ENCODE data around the gene ADCY7. TPM values are rescaled to one million over a fixed set of nuclear protein-coding genes. Genes with fewer than 3 reads are reported as not detected.

The ADCY7 gene
- total RNA-seq, 1 donor from 2014 or later, result 30.3 TPM

- Histone ChIP-seq H3K27ac (ENCODE audit: low read depth, low read length) (no peak overlapping the region), H2AFZ (ENCODE audit: low read depth, low read length) (no peak overlapping the region), H3K36me3 (ENCODE audit: insufficient read depth, low read length) (peaks cover 18% of the 10 kb centered on the region), H3K4me3 (ENCODE audit: insufficient read depth, low read depth, low read length) (no peak overlapping the region), H3K79me2 (ENCODE audit: insufficient read depth, low read length) (no peaks in the 10 kb centered on the region), H3K4me1 (ENCODE audit: insufficient read depth, low read length) (no peaks in the 10 kb centered on the region), H4K20me1 (ENCODE audit: insufficient read depth, low read length) (peaks cover 17% of the 10 kb centered on the region), H3K4me2 (ENCODE audit: low read length) (no peak overlapping the region), H3K27me3 (ENCODE audit: insufficient read depth, low read length) (no peaks in the 10 kb centered on the region), H3K9ac (ENCODE audit: low read length) (no peak overlapping the region), H3K9me3 (ENCODE audit: insufficient read depth, low read depth, low read length) (no peaks in the 10 kb centered on the region)
- H3K4me3 Mint-ChIP-seq (ENCODE audit: unreplicated experiment), result no peak overlapping the region
- H3K9me3 Mint-ChIP-seq (ENCODE audit: unreplicated experiment), result no peaks in the 10 kb centered on the region
- peaks cover 14% of the 10 kb centered on the region for H3K36me3 Mint-ChIP-seq (ENCODE audit: low read depth, unreplicated experiment)
- peaks cover 10% of the 10 kb centered on the region for H3K4me1 Mint-ChIP-seq (ENCODE audit: low read depth, unreplicated experiment)
- DNase-seq (ENCODE audit: low read depth) (no peak), FAIRE-seq (no peak)
- H3K27me3 Mint-ChIP-seq (ENCODE audit: low read depth, unreplicated experiment), result no peaks in the 10 kb centered on the region
- TF ChIP-seq CTCF (IDR thresholded peaks at IDR 0.05; ENCODE audit: insufficient read depth, low read depth, low read length) (no peak), EZH2 (IDR thresholded peaks at IDR 0.05; ENCODE audit: insufficient read depth, low read length) (no peak)
- H3K27ac Mint-ChIP-seq (ENCODE audit: unreplicated experiment), result no peak overlapping the region
Measured at GRCh38 chr16:50329446-50330189, 63.3 kb downstream of the ADCY7 start.

DNA sequence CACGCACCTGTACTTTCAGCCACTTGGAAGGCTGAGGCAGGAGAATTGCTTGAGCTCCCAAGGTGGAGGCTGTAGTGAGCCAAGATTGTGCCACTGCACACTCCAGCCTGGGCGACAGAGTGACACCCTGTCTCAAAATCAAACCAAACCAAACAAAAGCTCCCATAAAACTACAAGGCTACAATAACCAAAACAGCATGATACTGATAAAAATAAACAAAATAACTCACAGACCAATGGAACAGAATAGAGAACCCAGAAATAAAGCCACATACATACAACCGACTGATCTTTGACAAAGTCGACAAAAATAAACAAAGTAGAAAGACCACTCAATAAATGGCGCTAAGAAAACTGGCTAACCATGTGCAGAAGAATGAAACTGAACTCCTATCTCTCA lies 65.2 kb downstream of the ADCY7 start:
- no peaks in the 10 kb centered on the region for H3K27me3 Mint-ChIP-seq (ENCODE audit: low read depth, unreplicated experiment)
- peaks cover 14% of the 10 kb centered on the region for H3K36me3 Mint-ChIP-seq (ENCODE audit: low read depth, unreplicated experiment)
- TF ChIP-seq CTCF (IDR thresholded peaks at IDR 0.05; ENCODE audit: insufficient read depth, low read depth, low read length) (no peak), EZH2 (IDR thresholded peaks at IDR 0.05; ENCODE audit: insufficient read depth, low read length) (no peak)
- Histone ChIP-seq H3K79me2 (ENCODE audit: insufficient read depth, low read length) (no peaks in the 10 kb centered on the region), H3K36me3 (ENCODE audit: insufficient read depth, low read length) (peaks cover 12% of the 10 kb centered on the region), H2AFZ (ENCODE audit: low read depth, low read length) (no peak overlapping the region), H3K27ac (ENCODE audit: low read depth, low read length) (no peak overlapping the region), H4K20me1 (ENCODE audit: insufficient read depth, low read length) (peaks cover 16% of the 10 kb centered on the region), H3K9me3 (ENCODE audit: insufficient read depth, low read depth, low read length) (no peaks in the 10 kb centered on the region), H3K9ac (ENCODE audit: low read length) (no peak overlapping the region), H3K4me2 (ENCODE audit: low read length) (no peak overlapping the region), H3K4me3 (ENCODE audit: insufficient read depth, low read depth, low read length) (no peak overlapping the region), H3K27me3 (ENCODE audit: insufficient read depth, low read length) (no peaks in the 10 kb centered on the region), H3K4me1 (ENCODE audit: insufficient read depth, low read length) (no peaks in the 10 kb centered on the region)
- H3K4me1 Mint-ChIP-seq (ENCODE audit: low read depth, unreplicated experiment), result peaks cover 17% of the 10 kb centered on the region
- no peak overlapping the region for H3K27ac Mint-ChIP-seq (ENCODE audit: unreplicated experiment)
- no peak overlapping the region for H3K4me3 Mint-ChIP-seq (ENCODE audit: unreplicated experiment)
- no peak for FAIRE-seq
- DNase-seq (ENCODE audit: low read depth), result no peak
- no peaks in the 10 kb centered on the region for H3K9me3 Mint-ChIP-seq (ENCODE audit: unreplicated experiment)

DNA sequence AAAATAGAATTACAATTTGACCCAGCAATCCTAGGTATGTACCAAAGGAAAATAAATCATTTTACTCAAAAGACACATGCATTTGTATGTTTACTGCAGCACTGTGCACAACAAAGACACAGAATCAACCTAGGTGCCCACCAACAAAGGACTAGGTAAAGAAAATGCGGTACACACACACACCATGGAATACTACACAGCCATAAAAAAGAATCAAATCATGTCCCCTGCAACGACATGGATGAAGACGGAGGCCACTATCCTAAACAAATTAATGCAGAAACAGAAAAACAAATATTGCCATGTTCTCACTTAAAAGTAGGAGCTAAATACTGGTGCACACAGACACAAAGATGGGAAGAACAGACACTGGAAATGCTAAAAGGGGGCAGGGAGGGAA lies 66.2 kb downstream of the ADCY7 start:
- no peak for TF ChIP-seq EZH2 (IDR thresholded peaks at IDR 0.05; ENCODE audit: insufficient read depth, low read length)
- TF ChIP-seq CTCF (IDR thresholded peaks at IDR 0.05; ENCODE audit: insufficient read depth, low read depth, low read length), result no peak
- no peak overlapping the region for H3K4me3 ChIP-seq (ENCODE audit: insufficient read depth, low read depth, low read length)

More for the DNA sequence above, 66.2 kb downstream of the ADCY7 start:
- H3K4me2 ChIP-seq (ENCODE audit: low read length), result no peak overlapping the region
- H3K27ac ChIP-seq (ENCODE audit: low read depth, low read length), result no peak overlapping the region
- Mint-ChIP-seq H3K9me3 (ENCODE audit: unreplicated experiment) (no peaks in the 10 kb centered on the region), H3K27me3 (ENCODE audit: low read depth, unreplicated experiment) (no peaks in the 10 kb centered on the region), H3K4me1 (ENCODE audit: low read depth, unreplicated experiment) (peaks cover 17% of the 10 kb centered on the region), H3K36me3 (ENCODE audit: low read depth, unreplicated experiment) (peaks cover 12% of the 10 kb centered on the region), H3K4me3 (ENCODE audit: unreplicated experiment) (peak overlapping the region; percentile 6), H3K27ac (ENCODE audit: unreplicated experiment) (no peak overlapping the region)
- DNase-seq (ENCODE audit: low read depth) (no peak), FAIRE-seq (no peak)
- peaks cover 16% of the 10 kb centered on the region for H4K20me1 ChIP-seq (ENCODE audit: insufficient read depth, low read length)
- H3K79me2 ChIP-seq (ENCODE audit: insufficient read depth, low read length), result no peaks in the 10 kb centered on the region
- no peaks in the 10 kb centered on the region for H3K4me1 ChIP-seq (ENCODE audit: insufficient read depth, low read length)
- H2AFZ ChIP-seq (ENCODE audit: low read depth, low read length), result no peak overlapping the region
- H3K9ac ChIP-seq (ENCODE audit: low read length), result no peak overlapping the region
- no peaks in the 10 kb centered on the region for H3K9me3 ChIP-seq (ENCODE audit: insufficient read depth, low read depth, low read length)
- H3K27me3 ChIP-seq (ENCODE audit: insufficient read depth, low read length), result no peaks in the 10 kb centered on the region
- H3K36me3 ChIP-seq (ENCODE audit: insufficient read depth, low read length), result peaks cover 12% of the 10 kb centered on the region
